LNCAP (cell line): ENCODE measurements around the gene RHAG.

Source experiments
- CTCF ChIP-seq: fragments of 450-650 bp; IDR thresholded peaks from 2 replicates; pipeline ENCODE4 v1.5.1; 2017; ENCODE audit warnings: mild to moderate bottlenecking

Gene RHAG

GRCh38 chr6:49646942-49647341 lies 10.3 kb upstream of the RHAG start:
- no peak for TF ChIP-seq CTCF

GRCh38 chr6:49646130-49646824 lies 9.6 kb upstream of the RHAG start:
- no peak for TF ChIP-seq CTCF

GRCh38 chr6:49645139-49645538 lies 8.5 kb upstream of the RHAG start:
- TF ChIP-seq CTCF = no peak

GRCh38 chr6:49639177-49639817 lies 2.7 kb upstream of the RHAG start:
- TF ChIP-seq CTCF = no peak

GRCh38 chr6:49637350-49637731 lies 702 bp upstream of the RHAG start:
- no peak for TF ChIP-seq CTCF

GRCh38 chr6:49635978-49636712 lies 494 bp downstream of the RHAG start:
- TF ChIP-seq CTCF = no peak

- no peak for TF ChIP-seq CTCF
Observed at GRCh38 chr6:49635480-49635879, 1.2 kb downstream of the RHAG start.
